ENCODE measurements around the gene ANGEL2. TPM values are rescaled to one million over a fixed set of nuclear protein-coding genes. Genes with fewer than 3 reads are reported as not detected.

ANGEL2 gene
- total RNA-seq, 1 experiment from 2014 or later = 56.3 TPM

- intact Hi-C loops (cut with micrococcal nuclease; ENCODE audit: unreplicated experiment) = no loop called here
- DNase-seq = no peak
- Mint-ChIP-seq H3K27ac (ENCODE audit: unreplicated experiment) (no peak overlapping the region), H3K36me3 (ENCODE audit: insufficient read depth, unreplicated experiment) (peaks cover 11% of the 10 kb centered on the region), H3K27me3 (ENCODE audit: unreplicated experiment) (peaks cover 40% of the 10 kb centered on the region), H3K4me3 (ENCODE audit: low read depth, unreplicated experiment) (no peak overlapping the region), H3K9me3 (ENCODE audit: low read depth, unreplicated experiment) (no peaks in the 10 kb centered on the region), H3K4me1 (ENCODE audit: low read depth, unreplicated experiment) (peaks cover 9% of the 10 kb centered on the region)
- BruUV-seq (replicated peaks) = no TSS peak
- TF ChIP-seq CTCF (IDR thresholded peaks at IDR 0.05; ENCODE audit: unreplicated experiment) = no peak
- CTCF ChIA-PET = interaction anchor here (1.7 kb wide), 1 partner anchor 13 kb away, joined by 4 read pairs; no protein-coding TSS in a partner anchor
Measured at GRCh38 chr1:212954514-212954913, 61.2 kb downstream of the ANGEL2 start.

DNA sequence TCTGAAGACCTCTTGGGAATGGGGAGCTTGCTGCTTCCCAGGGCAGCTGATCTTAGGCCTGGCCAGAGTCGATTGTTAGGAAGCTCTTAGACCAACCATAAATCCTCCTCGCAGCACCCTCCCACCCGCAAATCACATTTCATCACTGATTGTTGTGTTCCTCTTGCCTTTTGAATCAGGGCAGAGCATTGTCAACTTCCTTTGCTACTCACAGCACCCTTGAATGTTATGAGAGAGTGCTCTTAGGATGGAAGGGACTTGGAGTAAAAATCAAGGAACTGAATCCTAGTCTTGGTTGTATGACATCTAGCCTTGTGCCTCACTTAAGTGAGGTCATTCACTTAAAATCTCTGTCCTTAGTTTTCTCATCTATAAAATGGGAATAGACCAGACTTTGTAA, 62.3 kb downstream of the ANGEL2 start:
- CTCF ChIA-PET = interaction anchor here (1.7 kb wide), 1 partner anchor 14 kb away, joined by 4 read pairs; no protein-coding TSS in a partner anchor

GRCh38 chr1:212952641-212952976, 63.1 kb downstream of the ANGEL2 start:
- TF ChIP-seq CTCF (IDR thresholded peaks at IDR 0.05; ENCODE audit: unreplicated experiment) = no peak
- intact Hi-C loops (cut with micrococcal nuclease; ENCODE audit: unreplicated experiment) = no loop called here
- no peak overlapping the region for H3K4me3 Mint-ChIP-seq (ENCODE audit: low read depth, unreplicated experiment)
- BruUV-seq (replicated peaks) = no TSS peak
- CTCF ChIA-PET = no interaction called here
- DNase-seq = no peak
- no peaks in the 10 kb centered on the region for H3K9me3 Mint-ChIP-seq (ENCODE audit: low read depth, unreplicated experiment)
- peaks cover 11% of the 10 kb centered on the region for H3K36me3 Mint-ChIP-seq (ENCODE audit: insufficient read depth, unreplicated experiment)
- peaks cover 9% of the 10 kb centered on the region for H3K4me1 Mint-ChIP-seq (ENCODE audit: low read depth, unreplicated experiment)
- no peak overlapping the region for H3K27ac Mint-ChIP-seq (ENCODE audit: unreplicated experiment)
- peaks cover 40% of the 10 kb centered on the region for H3K27me3 Mint-ChIP-seq (ENCODE audit: unreplicated experiment)

More for the DNA sequence above, 62.3 kb downstream of the ANGEL2 start:
- peaks cover 11% of the 10 kb centered on the region for H3K36me3 Mint-ChIP-seq (ENCODE audit: insufficient read depth, unreplicated experiment)
- H3K9me3 Mint-ChIP-seq (ENCODE audit: low read depth, unreplicated experiment) = no peaks in the 10 kb centered on the region
- TF ChIP-seq CTCF (IDR thresholded peaks at IDR 0.05; ENCODE audit: unreplicated experiment) = no peak
- peaks cover 9% of the 10 kb centered on the region for H3K4me1 Mint-ChIP-seq (ENCODE audit: low read depth, unreplicated experiment)
- H3K27ac Mint-ChIP-seq (ENCODE audit: unreplicated experiment) = no peak overlapping the region
- H3K4me3 Mint-ChIP-seq (ENCODE audit: low read depth, unreplicated experiment) = no peak overlapping the region
- DNase-seq = no peak
- peaks cover 40% of the 10 kb centered on the region for H3K27me3 Mint-ChIP-seq (ENCODE audit: unreplicated experiment)
- intact Hi-C loops (cut with micrococcal nuclease; ENCODE audit: unreplicated experiment) = no loop called here
- BruUV-seq (replicated peaks) = no TSS peak

- Mint-ChIP-seq H3K9me3 (ENCODE audit: low read depth, unreplicated experiment) (no peaks in the 10 kb centered on the region), H3K27me3 (ENCODE audit: unreplicated experiment) (peaks cover 40% of the 10 kb centered on the region), H3K27ac (ENCODE audit: unreplicated experiment) (no peak overlapping the region), H3K4me1 (ENCODE audit: low read depth, unreplicated experiment) (peaks cover 9% of the 10 kb centered on the region), H3K36me3 (ENCODE audit: insufficient read depth, unreplicated experiment) (peaks cover 11% of the 10 kb centered on the region), H3K4me3 (ENCODE audit: low read depth, unreplicated experiment) (peak overlapping the region; percentile 10)
- no TSS peak for BruUV-seq (replicated peaks)
- no peak for DNase-seq
- CTCF ChIA-PET = no interaction called here
- TF ChIP-seq CTCF (IDR thresholded peaks at IDR 0.05; ENCODE audit: unreplicated experiment) = no peak
- intact Hi-C loops (cut with micrococcal nuclease; ENCODE audit: unreplicated experiment) = no loop called here
Measured at GRCh38 chr1:212951947-212952640, 63.6 kb downstream of the ANGEL2 start.

Data from Calu3 (cell line).